ENCODE results near the gene PTH.

The PTH gene

DNA sequence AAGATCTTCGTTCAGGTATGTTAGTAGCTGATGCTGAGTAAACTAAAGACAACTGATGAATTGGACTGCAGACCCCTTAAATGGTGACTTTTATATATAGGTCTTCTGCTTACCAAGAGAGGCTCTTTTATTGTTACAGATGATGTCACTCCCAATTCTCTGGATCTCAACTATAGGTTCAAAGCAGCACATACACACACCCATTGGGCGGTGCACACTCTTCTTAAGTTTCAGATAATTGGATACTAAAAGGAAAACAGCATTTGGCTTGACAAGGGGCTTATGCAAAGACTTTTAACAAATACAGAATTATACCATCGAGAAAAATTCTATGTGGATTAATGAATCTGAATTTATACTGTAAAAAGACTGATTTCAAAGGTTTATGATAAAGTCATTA is at the start of gene PTH:
PTH (minus strand) TSS at position 69 of the 400 bp plus-strand sequence. CDS start 3,142 bp downstream, outside the sequence.
- DNase-seq, result no peak

DNA sequence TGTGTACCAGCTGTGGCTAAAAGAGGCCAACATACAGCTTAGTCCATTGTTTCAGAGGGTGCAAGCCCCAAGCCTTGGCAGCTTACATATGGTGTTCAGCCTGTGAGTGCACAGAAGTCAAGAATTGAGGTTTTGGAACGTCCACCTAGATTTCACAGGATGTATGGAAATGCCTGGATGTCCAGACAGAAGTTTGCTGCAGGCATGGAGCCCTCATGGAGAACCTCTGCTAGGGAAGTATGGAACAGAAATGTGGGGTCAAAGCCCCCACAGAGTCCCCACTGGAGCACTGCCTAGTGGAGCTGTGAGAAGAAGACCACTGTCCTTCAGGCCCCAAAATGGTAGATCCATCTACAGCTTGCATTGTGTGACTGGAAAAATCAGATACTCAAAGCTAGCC is 42.2 kb upstream of the PTH start:
- no peak for DNase-seq

DNA sequence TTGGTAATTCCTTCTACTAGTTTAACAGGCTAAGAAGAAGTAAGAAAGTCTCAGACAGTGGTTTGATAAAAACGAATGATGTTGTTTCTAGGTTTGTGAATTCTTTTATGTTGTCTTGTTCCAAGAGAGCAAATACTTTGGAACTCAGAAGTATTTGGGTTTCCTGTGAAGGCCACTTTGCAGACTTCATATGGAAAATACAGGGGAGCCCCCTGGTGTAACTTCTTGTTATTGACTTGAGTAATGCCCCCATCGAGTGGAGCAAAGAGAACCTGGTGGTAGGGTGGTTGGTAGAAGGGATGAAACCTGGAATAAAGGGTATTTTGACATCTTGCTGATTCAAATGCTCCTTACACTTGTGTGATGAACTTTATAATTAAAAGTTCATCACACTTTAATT is 40.0 kb upstream of the PTH start:
- no peak for DNase-seq

GRCh38 chr11:13534358-13534757 is 38.6 kb upstream of the PTH start:
- DNase-seq, result no peak

GRCh38 chr11:13525257-13525656 is 29.5 kb upstream of the PTH start:
- no peak for DNase-seq

DNA sequence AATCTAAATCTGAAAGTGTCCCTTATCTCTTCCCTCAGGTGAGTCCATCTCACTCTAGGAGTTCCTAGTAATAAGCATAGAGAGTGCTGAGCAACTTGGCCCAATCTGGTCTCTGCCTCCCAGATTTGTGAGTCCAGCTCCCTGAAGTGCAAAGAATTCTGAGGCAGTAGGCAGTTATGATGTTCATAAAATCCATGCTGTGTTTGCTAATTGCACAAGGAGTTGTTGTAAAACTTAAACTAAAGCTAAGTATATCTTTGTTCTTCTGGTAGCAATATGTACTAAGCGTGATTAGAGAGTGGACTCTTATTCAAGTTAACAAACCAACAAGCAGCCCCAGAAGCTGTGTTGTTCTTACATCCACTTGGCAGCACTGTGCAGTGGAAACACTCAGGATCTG is 7.6 kb upstream of the PTH start:
- no peak for DNase-seq

DNA sequence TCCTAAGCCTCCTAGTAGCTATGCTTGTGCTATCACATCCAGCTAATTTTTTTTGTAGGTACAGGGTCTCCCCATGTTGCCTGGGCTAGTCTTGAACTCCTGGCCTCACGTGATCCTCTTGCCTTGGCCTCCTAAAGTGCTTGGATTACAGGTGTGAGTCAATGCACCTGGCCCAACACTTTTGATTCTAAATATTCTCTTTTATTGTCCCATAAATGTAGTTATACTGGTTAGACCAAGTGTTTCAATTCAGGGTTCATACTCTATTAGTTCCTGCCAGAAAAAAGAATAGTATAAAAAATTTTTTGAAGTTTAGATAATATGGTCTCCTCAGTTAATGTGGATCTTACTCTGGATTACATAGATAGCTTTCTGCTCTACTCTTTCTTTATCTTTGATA is 6.7 kb upstream of the PTH start:
- DNase-seq, result no peak

- DNase-seq, result no peak
Observed at GRCh38 chr11:13494051-13494450, 1.7 kb downstream of the PTH start.

GRCh38 chr11:13487661-13488030 is 8.2 kb downstream of the PTH start:
- no peak for DNase-seq

GRCh38 chr11:13486926-13487660 is 8.7 kb downstream of the PTH start:
- no peak for DNase-seq

DNA sequence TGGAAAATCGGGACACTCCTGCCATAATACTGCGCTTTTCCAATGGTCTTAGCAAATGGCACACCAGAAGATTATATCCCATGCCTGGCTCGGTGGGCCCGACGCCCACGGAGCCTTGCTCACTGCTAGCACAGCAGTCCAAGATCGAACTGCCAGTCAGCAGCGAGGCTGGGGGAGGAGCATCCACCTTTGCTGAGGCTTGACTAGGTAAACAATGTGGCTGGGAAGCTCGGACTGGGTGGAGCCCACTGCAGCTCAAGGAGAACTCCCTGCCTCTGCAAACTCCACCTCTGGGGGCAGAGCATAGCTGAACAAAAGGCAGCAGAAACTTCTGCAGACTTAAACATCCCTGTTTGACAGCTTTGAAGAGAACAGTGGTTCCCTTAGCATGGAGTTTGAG is 15.6 kb downstream of the PTH start:
- no peak for DNase-seq

DNA sequence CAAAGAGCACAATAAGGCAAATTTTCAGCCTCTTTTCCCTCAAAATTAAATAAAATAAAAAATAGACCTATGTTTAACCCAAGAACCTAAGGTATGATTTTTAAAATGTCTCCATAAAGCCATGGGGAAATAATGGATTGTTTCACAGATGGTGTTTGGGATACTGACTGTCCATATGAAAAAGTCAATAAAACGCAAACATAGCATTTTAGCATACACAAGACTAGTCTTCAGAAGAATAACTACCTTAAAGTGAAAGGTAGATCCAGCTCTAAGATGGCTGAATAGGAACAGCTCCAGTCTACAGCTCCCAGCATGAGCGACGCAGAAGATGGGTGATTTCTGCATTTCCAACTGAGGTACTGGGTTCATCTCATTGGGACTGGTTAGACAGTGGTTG is 16.1 kb downstream of the PTH start:
- no peak for DNase-seq

DNA sequence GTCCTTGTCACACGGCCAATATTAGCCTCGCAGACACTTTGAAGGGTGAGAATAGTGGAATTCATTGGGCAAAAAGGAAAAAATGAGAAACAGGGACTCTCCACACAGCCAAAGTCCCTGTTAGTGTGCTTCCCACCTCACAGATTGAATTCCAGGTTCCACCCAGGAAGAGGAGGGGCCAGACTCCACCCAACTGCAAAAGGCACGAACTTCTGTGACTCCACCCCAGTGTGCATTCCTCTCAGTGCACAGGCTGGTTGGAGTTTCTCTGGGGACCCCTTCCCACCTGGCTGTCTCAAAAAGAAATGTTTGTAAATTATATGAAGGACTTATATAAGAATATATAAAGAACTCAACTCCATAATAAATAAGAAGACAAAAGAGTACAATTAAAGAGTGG is 20.7 kb downstream of the PTH start:
- no peak for DNase-seq

DNA sequence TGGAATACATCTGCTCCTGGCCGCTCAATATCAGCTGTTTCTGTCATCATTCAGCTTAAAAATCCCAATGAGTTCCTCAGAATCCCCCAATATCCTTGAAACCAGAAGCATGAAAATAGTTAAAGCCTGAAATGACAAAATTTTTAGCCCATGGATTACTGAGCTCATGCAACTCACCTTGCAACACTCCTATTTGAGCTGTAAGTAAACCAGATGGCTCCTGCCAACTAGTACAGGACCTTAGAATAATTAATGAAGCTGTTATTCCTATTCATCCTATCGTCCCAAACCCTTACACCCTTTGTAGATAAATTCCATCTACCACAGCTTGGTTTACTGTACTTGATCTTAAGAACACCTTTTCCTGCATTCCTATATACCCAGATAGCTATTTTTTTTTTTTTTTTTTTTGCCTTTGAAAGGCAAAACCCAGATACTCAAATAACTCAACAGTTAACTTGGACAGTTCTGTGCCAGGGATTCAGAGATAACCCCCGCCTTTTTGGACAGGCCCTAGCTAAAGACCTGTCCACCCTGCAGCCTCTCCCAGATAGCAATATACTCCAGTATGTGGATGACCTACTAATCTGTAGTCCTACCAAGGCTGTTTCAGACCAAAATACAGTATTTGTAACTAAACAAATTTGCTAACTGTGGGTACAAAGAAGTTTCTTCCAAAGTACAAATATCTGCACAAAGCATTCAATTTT is 22.6 kb downstream of the PTH start:
- no peak for DNase-seq

DNA sequence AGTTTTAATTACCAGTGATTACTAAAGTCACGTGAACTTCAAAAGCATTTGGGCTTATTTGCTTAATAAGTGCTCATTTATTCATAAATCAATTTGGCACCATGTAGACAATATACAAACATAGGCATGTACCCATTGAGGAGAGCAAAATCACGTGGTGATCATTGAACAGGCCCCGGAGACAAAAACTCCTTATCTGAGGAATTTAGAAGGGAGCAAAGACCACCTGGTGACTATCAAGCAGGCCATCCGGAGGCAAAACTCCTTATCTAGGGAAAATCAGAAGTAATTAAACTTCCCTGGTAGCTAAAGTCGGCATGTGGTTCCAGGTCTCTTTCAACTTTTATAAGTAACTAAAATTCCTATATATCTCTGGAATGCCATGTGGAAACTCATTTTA is 27.0 kb downstream of the PTH start:
- DNase-seq, result no peak

- DNase-seq, result no peak
Observed at GRCh38 chr11:13465909-13466371, 29.9 kb downstream of the PTH start.

GRCh38 chr11:13463779-13464290 is 32.0 kb downstream of the PTH start:
- DNase-seq, result no peak

GRCh38 chr11:13462901-13463778 is 32.7 kb downstream of the PTH start, which contains the start of gene BTBD10:
BTBD10 (minus strand) TSS chr11:13463222; CDS start chr11:13445124, 18,098 bp downstream.
- peak; percentile 82 for DNase-seq

- peak; percentile 18 for DNase-seq
Observed at GRCh38 chr11:13462311-13462900, 33.4 kb downstream of the PTH start.

DNA sequence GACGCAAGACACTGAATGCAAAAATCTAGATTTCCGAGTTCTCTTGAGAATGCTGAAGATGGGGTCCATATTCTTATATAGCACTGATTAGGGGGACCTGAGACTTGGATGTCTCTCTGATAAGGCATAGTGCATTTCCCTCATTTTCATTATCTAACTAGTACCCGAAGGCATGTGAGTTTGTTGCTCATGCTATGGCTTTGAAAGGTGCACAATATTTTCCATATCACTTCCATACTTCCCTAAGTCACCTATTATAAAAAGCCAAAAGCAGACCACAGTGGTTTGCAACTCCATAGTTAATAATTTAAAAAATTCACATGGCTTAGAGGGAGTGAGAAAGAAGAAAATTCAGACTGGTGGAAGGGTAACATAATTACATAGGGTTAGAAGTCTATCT is 34.5 kb downstream of the PTH start:
- no peak for DNase-seq

GRCh38 chr11:13450832-13451397 is 44.9 kb downstream of the PTH start:
- DNase-seq, result no peak

DNA sequence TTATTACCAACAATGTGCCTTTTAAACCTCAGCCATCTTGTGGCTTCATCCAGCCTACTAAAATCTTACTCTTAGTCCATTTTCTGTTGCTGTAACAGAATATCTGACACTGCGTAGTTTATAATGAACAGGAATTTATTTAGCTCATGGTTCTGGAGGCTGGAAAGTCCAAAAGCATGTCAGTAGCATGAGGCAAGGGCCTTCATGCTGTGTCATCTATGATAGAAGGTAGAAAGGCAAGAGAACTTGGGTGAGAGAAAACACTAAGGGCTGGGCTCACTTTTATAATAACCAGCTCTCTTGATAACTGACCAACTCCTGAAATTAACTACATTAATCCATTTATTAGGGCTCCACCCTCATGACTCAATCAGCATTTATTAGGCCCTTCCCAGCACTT is 46.3 kb downstream of the PTH start:
- DNase-seq, result no peak
